ENCODE measurements around the gene LOXL1.
A peak's percentile ranks its signal among the peaks of the same experiment; 100 is the strongest.

Gene LOXL1

GRCh38 chr15:73940061-73940981 is 14.1 kb downstream of the LOXL1 start:
- DNase-seq, result no peak

GRCh38 chr15:73941044-73941443 is 14.8 kb downstream of the LOXL1 start:
- DNase-seq, result no peak

GRCh38 chr15:73941449-73941848 is 15.2 kb downstream of the LOXL1 start:
- no peak for DNase-seq

- no peak for DNase-seq
Observed at GRCh38 chr15:73941871-73942635, 15.8 kb downstream of the LOXL1 start.

GRCh38 chr15:73942751-73943270 is 16.5 kb downstream of the LOXL1 start:
- no peak for DNase-seq

GRCh38 chr15:73944161-73945129 is 18.2 kb downstream of the LOXL1 start:
- no peak for DNase-seq

- no peak for DNase-seq
Observed at GRCh38 chr15:73945130-73945508, 18.9 kb downstream of the LOXL1 start.

GRCh38 chr15:73946046-73946721 is 19.9 kb downstream of the LOXL1 start:
- DNase-seq, result no peak

GRCh38 chr15:73946795-73947370 is 20.6 kb downstream of the LOXL1 start:
- no peak for DNase-seq

GRCh38 chr15:73947651-73948050 is 21.4 kb downstream of the LOXL1 start:
- no peak for DNase-seq

- DNase-seq, result no peak
Observed at GRCh38 chr15:73948396-73948795, 22.1 kb downstream of the LOXL1 start.

GRCh38 chr15:73948982-73949381 is 22.7 kb downstream of the LOXL1 start:
- DNase-seq, result no peak

GRCh38 chr15:73949496-73949895 is 23.2 kb downstream of the LOXL1 start:
- no peak for DNase-seq

- DNase-seq, result no peak
Observed at GRCh38 chr15:73950479-73950830, 24.2 kb downstream of the LOXL1 start.

GRCh38 chr15:73950831-73951561 is 24.7 kb downstream of the LOXL1 start:
- DNase-seq, result peak; percentile 78

GRCh38 chr15:73951601-73952000 is 25.3 kb downstream of the LOXL1 start:
- no peak for DNase-seq

GRCh38 chr15:73952171-73952912 is 26.1 kb downstream of the LOXL1 start:
- DNase-seq, result no peak

GRCh38 chr15:73952913-73953750 is 26.9 kb downstream of the LOXL1 start:
- no peak for DNase-seq

All from activated CD4-positive, alpha-beta T cell treated with anti-CD3 and anti-CD28 coated beads for 48 hours (primary cell).